Mononuclear cell (primary cell): ENCODE measurements around the gene IRF7. TPM values are rescaled to one million over a fixed set of nuclear protein-coding genes. Genes with fewer than 3 reads are reported as not detected.
"Not testable (repeated sequence)": the region's sequence is repeated elsewhere in the genome, so short reads cannot be mapped to it uniquely, and the experiment has no call there.

Experiments used
- H3K27me3 ChIP-seq: 2 replicates; pipeline ENCODE4 v1.6.0; 2011; ENCODE audit warnings: low read length, control low read depth; ENCODE audit not compliant: insufficient read depth
- H3K4me1 ChIP-seq: 2 replicates; pipeline ENCODE4 v1.5.1; 2011; ENCODE audit warnings: mild to moderate bottlenecking, low read length, control low read depth; ENCODE audit not compliant: insufficient read depth
- H3K4me3 ChIP-seq: 2 replicates; pipeline ENCODE4 v1.5.1; 2011; ENCODE audit warnings: mild to moderate bottlenecking, low read length, moderate library complexity
- H3K9me3 ChIP-seq: 2 replicates; pipeline ENCODE4 v1.5.1; 2011; ENCODE audit warnings: low read depth, mild to moderate bottlenecking, control low read depth, low read length
- total RNA-seq: library from RNA; depleted of rRNA; stranded (reverse); fragments of >200 nt; gene quantifications from one replicate; pipeline ENCODE4 v1.2.3, GENCODE V29; 2012

Gene IRF7
- total RNA-seq, 1 donor: 50.9 TPM

- H3K4me1 ChIP-seq, H3K27me3 ChIP-seq, H3K4me3 ChIP-seq: not testable (repeated sequence)
Observed at GRCh38 chr11:647672-648158, 32.0 kb upstream of the IRF7 start.

GRCh38 chr11:646214-646613 is 30.5 kb upstream of the IRF7 start:
- Histone ChIP-seq H3K9me3 (no peaks in the 10 kb centered on the region), H3K27me3 (no peaks in the 10 kb centered on the region), H3K4me3 (no peak overlapping the region), H3K4me1 (peaks cover under 1% of the 10 kb centered on the region)

More at GRCh38 chr11:647672-648158, 32.0 kb upstream of the IRF7 start:
- H3K9me3 ChIP-seq: not testable (repeated sequence)

GRCh38 chr11:645536-645935 is 29.8 kb upstream of the IRF7 start:
- Histone ChIP-seq H3K9me3 (no peaks in the 10 kb centered on the region), H3K27me3 (no peaks in the 10 kb centered on the region), H3K4me1 (peaks cover 7% of the 10 kb centered on the region), H3K4me3 (no peak overlapping the region)

DNA sequence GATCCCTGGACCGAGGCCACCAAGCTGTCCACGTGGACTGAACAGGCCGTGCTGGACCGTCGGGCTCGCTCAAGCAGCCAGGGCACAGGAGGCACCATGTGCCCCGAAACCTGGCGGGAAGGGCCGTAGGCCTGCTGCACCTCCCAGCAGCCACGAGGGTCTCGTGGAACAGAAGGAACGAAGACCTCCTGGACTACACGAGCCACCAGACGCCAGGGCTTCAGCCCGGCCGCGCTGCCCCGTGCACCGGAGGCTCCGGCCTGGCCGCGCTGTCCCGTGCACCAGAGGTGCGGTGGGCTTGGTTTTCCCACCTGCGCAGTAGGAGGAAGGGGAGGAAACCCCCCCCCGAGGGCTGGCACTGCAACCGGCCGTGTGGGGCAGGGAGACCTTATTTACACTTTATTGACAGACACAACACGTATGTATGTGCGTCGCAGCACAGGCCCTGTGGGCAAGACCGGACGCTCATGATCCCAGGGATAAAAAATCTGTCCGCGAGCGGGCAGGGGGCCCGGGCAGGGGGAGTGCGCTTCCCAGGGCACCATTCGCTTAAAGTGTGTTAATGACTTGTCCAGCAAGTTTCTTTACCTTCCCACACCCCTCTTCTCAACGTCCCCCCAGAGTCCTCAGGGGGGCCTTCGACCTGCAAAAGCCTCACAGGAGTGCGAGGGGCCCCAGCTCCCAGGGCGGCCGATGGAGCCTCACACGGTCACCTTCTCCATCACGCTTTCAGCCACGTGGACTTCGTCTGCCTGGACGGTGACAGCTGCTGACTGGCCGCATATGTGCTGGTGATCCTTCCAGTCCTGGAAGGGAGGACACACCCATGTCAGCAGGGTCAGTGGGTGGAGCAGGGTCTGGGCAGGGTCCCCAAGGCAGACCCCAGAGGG is 28.3 kb upstream of the IRF7 start:
- Histone ChIP-seq H3K9me3 (no peaks in the 10 kb centered on the region), H3K4me3 (no peak overlapping the region), H3K27me3 (peaks cover 2% of the 10 kb centered on the region), H3K4me1 (peaks cover 11% of the 10 kb centered on the region)

GRCh38 chr11:643366-643765 is 27.6 kb upstream of the IRF7 start:
- H3K4me3 ChIP-seq: no peak overlapping the region
- H3K27me3 ChIP-seq: peaks cover 9% of the 10 kb centered on the region
- peaks cover 11% of the 10 kb centered on the region for H3K4me1 ChIP-seq
- H3K9me3 ChIP-seq: no peaks in the 10 kb centered on the region

- H3K4me1 ChIP-seq: peaks cover 11% of the 10 kb centered on the region
Observed at GRCh38 chr11:641806-642370, 26.1 kb upstream of the IRF7 start.

DNA sequence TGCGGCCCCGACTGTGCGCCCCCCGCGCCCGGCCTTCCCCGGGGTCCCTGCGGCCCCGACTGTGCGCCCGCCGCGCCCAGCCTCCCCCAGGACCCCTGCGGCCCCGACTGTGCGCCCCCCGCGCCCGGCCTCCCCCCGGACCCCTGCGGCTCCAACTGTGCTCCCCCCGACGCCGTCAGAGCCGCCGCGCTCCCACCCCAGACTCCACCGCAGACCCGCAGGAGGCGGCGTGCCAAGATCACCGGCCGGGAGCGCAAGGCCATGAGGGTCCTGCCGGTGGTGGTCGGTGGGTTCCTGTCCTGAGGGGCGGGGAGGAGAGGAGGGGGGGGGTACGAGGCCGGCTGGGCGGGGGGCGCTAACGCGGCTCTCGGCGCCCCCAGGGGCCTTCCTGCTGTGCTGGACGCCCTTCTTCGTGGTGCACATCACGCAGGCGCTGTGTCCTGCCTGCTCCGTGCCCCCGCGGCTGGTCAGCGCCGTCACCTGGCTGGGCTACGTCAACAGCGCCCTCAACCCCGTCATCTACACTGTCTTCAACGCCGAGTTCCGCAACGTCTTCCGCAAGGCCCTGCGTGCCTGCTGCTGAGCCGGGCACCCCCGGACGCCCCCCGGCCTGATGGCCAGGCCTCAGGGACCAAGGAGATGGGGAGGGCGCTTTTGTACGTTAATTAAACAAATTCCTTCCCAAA is 24.4 kb upstream of the IRF7 start:
- H3K27me3 ChIP-seq: peaks cover 24% of the 10 kb centered on the region
- no peak overlapping the region for H3K4me3 ChIP-seq
- no peaks in the 10 kb centered on the region for H3K9me3 ChIP-seq
- peaks cover 11% of the 10 kb centered on the region for H3K4me1 ChIP-seq

More at GRCh38 chr11:641806-642370, 26.1 kb upstream of the IRF7 start:
- Histone ChIP-seq H3K27me3 (peaks cover 19% of the 10 kb centered on the region), H3K4me3 (no peak overlapping the region), H3K9me3 (no peaks in the 10 kb centered on the region)

GRCh38 chr11:639332-639955 is 23.7 kb upstream of the IRF7 start:
- Histone ChIP-seq H3K27me3 (peaks cover 24% of the 10 kb centered on the region), H3K4me1 (peaks cover 11% of the 10 kb centered on the region), H3K9me3 (no peaks in the 10 kb centered on the region), H3K4me3 (no peak overlapping the region)

GRCh38 chr11:638631-639331 is 23.0 kb upstream of the IRF7 start:
- H3K4me3 ChIP-seq: no peak overlapping the region
- peaks cover 24% of the 10 kb centered on the region for H3K27me3 ChIP-seq
- no peaks in the 10 kb centered on the region for H3K9me3 ChIP-seq
- H3K4me1 ChIP-seq: peaks cover 11% of the 10 kb centered on the region

GRCh38 chr11:637593-638521 is 22.1 kb upstream of the IRF7 start:
- Histone ChIP-seq H3K4me1 (peaks cover 11% of the 10 kb centered on the region), H3K4me3 (no peak overlapping the region), H3K9me3 (no peaks in the 10 kb centered on the region), H3K27me3 (peaks cover 24% of the 10 kb centered on the region)

DNA sequence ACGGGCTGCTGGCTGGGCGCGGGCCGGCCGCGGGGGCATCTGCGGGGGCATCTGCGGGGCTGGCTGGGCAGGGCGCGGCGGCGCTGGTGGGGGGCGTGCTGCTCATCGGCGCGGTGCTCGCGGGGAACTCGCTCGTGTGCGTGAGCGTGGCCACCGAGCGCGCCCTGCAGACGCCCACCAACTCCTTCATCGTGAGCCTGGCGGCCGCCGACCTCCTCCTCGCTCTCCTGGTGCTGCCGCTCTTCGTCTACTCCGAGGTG is 21.5 kb upstream of the IRF7 start:
- Histone ChIP-seq H3K9me3 (no peaks in the 10 kb centered on the region), H3K27me3 (peaks cover 24% of the 10 kb centered on the region), H3K4me3 (no peak overlapping the region), H3K4me1 (peaks cover 11% of the 10 kb centered on the region)

GRCh38 chr11:636511-637332 is 21.0 kb upstream of the IRF7 start, which contains the start of gene DRD4:
Gene DRD4, plus strand, starts transcription at chr11:637269. Its CDS starts 36 bp downstream, at chr11:637305.
- Histone ChIP-seq H3K4me3 (no peak within 1 kb of the TSS), H3K4me1 (peaks cover 11% of the 10 kb centered on the region), H3K9me3 (no peaks in the 10 kb centered on the region), H3K27me3 (peaks cover 24% of the 10 kb centered on the region)

DNA sequence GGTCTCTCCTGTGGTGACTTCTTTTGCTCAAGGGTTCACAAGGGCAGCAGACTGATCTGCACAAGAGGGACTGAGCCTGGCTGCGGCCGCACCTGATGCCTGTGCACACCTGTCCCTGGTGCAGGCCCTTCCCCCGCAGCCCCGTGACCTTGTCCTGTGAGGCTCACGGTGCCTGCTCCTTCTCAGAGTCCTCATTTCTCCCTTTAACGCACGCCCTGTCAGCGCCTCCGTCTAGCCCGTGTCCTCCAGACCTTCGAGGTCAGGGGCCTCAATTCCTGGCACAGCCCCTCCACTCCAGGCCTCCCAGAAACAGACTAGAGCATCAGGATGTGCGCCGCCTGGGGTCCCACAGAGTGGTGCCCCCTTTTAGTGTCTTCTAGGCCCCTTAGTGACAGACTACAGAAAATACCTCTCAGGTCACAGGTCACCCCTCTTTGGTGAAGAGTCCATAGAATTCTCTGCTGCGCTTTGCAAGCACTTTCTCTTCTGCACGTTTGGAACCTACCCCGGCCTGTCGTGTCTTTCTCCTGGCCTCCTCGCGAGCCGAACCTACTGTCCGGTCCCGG is 20.3 kb upstream of the IRF7 start:
- H3K9me3 ChIP-seq: no peaks in the 10 kb centered on the region
- peaks cover 9% of the 10 kb centered on the region for H3K4me1 ChIP-seq
- H3K27me3 ChIP-seq: peaks cover 24% of the 10 kb centered on the region
- no peak overlapping the region for H3K4me3 ChIP-seq
